NCI-H1417 treated with DMSO at 0.1 percent for 48 hours (cell line): Measurements from ENCODE around the gene FAM20A.
"Not testable (repeated sequence)": the region's sequence is repeated elsewhere in the genome, so short reads cannot be mapped to it uniquely, and the experiment has no call there.

ENCODE experiments used
- DNase-seq: peaks from one replicate; lab custom pipeline; 2025; lab: John Stamatoyannopoulos, UW

Gene FAM20A

GRCh38 chr17:68492394-68493054 is 108.6 kb downstream of the FAM20A start:
- not testable (repeated sequence) for DNase-seq

- no peak for DNase-seq
Observed at GRCh38 chr17:68491381-68492231, 109.6 kb downstream of the FAM20A start.

- DNase-seq, result no peak
Observed at GRCh38 chr17:68489919-68490318, 111.2 kb downstream of the FAM20A start.
